HG02840 (cell line): ENCODE data around the gene KMT5C.
A peak's percentile ranks its signal among the peaks of the same experiment; 100 is the strongest.

Source experiments
- ATAC-seq: cut with Tn5 transposase; IDR thresholded peaks from one replicate; pipeline ENCODE4 v1.9.1; 2021; ENCODE audit warnings: mild to moderate bottlenecking, moderate library complexity, moderate number of reproducible peaks; ENCODE audit not compliant: unreplicated experiment, low FRiP score

The KMT5C gene

GRCh38 chr19:55383279-55384130 is 43.8 kb downstream of the KMT5C start:
- ATAC-seq, result no peak

- no peak for ATAC-seq
These were observed 44.6 kb downstream of the KMT5C start, which contains the start of gene TMEM238 for GRCh38 chr19:55384131-55384919. Gene TMEM238 (minus strand): TSS chr19:55384292. CDS start chr19:55384259, 33 bp downstream.

- ATAC-seq, result peak; percentile 57
These were observed 45.4 kb downstream of the KMT5C start for GRCh38 chr19:55384920-55385723.

DNA sequence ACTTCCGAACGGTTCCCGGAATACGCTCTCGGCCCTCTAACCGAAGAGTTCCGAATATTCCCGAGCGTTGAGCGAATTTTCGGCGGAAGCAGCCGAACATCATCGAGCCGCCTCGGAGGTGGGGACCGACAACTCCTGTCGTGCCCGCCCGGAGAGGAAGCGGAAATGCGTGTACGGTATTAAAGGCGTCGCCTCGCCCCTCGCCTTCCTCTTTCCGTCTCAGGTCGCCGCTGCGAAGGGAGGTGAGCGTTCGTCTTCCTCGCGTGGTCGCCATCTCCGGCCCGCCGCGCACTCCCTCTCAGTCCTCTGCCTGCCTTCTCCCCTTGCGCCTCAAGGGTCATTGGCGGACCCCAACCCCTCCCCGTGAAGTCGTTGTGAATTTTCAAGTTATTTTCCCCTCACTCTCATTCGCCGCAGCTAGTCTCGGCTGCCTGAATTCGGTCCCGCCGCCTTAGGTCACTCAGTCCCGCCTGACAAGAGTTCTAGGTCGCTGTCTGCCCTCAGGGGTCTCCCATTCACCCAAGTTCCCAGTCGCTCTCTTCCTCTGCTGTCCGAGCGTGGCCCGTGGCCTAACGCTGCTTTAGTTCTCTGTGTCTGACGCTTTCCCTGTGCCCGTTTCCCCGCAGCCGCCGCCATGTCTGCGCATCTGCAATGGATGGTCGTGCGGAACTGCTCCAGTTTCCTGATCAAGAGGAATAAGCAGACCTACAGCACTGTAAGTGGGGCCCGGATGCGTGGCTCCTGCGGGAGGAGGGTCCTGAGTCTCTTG is 46.2 kb downstream of the KMT5C start, which contains the start of gene RPL28:
TSS of gene RPL28 (plus strand) at position 209 of the 769 bp plus-strand sequence. CDS start at position 635, 426 bp downstream.
- peak; percentile 65 for ATAC-seq

- ATAC-seq, result no peak
These were observed 46.9 kb downstream of the KMT5C start for GRCh38 chr19:55386493-55386971.

DNA sequence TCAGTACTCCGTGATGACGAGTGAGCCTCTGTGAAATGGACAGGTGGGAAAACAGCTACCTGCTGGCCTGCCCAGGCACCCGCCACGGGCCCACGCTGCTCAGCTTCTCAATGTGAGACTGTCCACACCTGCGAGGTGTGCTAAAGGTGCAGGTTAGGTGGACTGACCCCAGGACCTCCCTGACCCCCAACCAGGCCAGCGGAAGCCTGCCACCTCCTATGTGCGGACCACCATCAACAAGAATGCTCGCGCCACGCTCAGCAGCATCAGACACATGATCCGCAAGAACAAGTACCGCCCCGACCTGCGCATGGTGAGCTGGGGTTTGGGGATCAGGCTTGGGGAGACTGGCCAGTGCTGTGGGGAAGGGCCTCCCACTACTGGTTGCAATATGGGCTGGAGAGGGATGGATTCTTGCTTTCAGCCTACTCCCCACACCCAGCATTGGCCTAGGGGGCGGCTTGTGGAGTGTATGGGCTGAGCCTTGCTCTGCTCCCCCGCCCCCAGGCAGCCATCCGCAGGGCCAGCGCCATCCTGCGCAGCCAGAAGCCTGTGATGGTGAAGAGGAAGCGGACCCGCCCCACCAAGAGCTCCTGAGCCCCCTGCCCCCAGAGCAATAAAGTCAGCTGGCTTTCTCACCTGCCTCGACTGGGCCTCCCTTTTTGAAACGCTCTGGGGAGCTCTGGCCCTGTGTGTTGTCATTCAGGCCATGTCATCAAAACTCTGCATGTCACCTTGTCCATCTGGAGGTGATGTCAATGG is 48.2 kb downstream of the KMT5C start:
- no peak for ATAC-seq

- ATAC-seq, result no peak
These were observed 50.0 kb downstream of the KMT5C start for GRCh38 chr19:55389386-55390317.

DNA sequence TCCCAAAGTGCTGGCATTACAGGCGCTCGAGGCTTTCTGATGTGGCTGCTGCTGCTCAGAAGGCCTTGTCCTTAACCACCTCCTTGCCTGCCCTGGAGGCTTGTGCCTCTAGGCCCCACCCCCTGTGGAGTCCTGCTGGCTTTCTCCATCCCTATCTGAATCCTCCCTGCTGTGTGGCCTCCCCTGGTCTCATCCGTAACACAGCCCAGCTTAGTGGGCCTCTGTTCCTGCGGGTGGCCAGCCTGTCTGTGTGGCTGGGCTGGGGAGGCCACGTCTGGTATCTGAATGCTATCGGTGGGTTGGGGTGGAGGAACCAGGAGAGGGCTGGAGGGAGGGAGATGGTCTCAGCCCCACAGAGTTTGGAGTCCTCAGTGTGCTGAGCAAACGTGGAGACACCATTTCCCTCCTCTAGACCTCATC is 50.8 kb downstream of the KMT5C start:
- no peak for ATAC-seq

DNA sequence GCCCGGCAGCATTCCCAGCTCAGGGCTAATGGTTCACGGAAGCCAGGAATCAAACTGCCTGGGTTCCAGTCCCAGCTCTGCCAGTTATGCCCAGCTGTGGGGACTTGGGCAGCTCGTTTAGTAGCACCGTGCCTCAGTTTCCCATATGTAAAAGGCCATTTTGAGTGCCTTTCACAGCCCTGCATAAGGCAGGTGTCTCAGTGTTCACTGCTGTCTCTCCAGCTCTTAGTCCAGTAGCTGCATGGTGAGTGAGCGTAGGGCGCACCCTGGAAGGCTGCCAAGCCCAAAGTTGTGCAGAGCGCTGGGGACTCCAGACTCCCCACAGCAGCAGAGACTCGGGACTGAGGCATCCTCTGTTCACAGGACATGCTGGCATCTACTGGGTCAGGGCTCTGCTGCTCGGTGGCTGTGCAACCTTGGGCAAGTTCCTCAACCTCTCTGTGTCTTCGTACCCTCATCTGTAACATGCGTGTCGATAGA is 51.6 kb downstream of the KMT5C start:
- no peak for ATAC-seq

GRCh38 chr19:55391702-55392615 is 52.3 kb downstream of the KMT5C start:
- no peak for ATAC-seq

GRCh38 chr19:55392820-55393761 is 53.4 kb downstream of the KMT5C start:
- ATAC-seq, result no peak
